ENCODE measurements around the gene ADGRF3. TPM values are rescaled to one million over a fixed set of nuclear protein-coding genes. Genes with fewer than 3 reads are reported as not detected.

Gene ADGRF3
- total RNA-seq, 4 donors from 2014 or later, result not detected

DNA sequence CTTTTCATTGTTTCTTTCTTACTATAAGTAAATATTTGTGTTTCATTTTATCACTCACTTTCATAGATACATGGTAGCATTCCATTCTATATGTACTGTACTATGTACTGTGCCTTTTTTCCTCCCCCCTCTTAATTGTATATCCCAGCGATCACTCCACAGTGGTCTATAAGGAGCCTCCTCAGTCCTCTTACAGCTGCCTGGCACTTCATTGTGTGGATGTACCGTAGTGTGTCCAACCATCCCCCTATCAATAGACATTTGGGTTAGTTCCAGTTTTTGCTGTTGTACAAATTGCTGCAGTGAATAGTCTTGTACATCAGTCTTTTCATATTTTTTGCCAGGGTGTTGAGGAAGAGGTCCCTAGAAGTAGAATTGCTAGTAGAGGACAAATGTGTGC is 33.7 kb upstream of the ADGRF3 start:
- TF ChIP-seq CTCF (IDR thresholded peaks at IDR 0.05; ENCODE audit: low read depth), result no peak

GRCh38 chr2:26376799-26377198 is 30.2 kb upstream of the ADGRF3 start:
- TF ChIP-seq CTCF (IDR thresholded peaks at IDR 0.05; ENCODE audit: low read depth), result no peak

DNA sequence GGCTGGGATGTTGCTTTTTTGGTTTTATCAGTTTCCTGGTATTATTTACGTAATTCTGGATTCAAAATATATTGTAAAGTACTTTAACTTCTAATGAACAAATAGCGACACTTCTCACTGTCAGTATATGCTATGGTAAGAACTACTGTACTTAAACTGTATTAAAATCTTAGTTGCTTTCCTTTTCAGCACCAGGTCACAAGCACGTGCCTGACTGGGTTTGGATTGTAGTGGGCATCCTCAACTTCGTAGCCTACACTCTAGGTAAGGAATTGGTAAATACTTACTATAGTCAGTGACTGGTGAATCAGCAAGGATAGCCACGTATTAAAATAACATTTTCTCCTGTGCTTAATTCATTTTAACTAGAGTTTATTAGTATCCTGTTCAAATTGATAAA is 20.4 kb upstream of the ADGRF3 start:
- TF ChIP-seq CTCF (IDR thresholded peaks at IDR 0.05; ENCODE audit: low read depth), result no peak

DNA sequence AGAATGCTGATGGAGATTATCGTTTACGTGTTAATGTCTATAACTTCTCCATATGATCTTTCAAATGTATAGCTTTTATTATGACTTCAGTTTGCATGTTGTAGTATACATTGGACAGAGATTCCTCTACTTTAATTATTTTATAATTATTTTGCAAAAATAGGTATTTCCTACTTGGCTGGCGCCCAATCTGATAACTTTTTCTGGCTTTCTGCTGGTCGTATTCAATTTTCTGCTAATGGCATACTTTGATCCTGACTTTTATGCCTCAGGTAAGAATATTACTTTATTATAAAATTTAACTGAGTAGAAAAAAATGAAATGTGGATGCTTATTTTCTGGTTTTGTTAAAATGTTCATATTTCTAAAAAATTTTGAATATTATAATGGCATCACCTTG is 18.1 kb upstream of the ADGRF3 start:
- TF ChIP-seq CTCF (IDR thresholded peaks at IDR 0.05; ENCODE audit: low read depth), result no peak

DNA sequence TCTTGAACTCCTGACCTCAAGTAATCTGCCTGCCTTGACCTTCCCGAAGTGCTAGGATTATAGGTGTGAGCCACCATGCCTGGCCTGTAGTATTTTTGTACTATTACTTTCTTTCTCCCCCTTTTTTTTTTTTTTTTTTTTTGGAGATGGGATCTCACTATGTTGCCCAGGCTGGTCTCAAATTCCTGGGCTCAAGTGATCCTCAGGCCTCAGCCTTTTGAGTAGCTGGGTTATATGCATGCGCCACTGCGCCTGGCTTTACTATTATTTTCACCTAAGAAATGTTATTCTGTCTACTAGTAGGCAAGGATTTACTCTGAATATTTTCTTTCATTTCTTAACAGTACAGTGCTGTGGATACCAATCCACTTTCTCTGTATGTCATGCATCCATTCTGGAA is 17.4 kb upstream of the ADGRF3 start:
- TF ChIP-seq CTCF (IDR thresholded peaks at IDR 0.05; ENCODE audit: low read depth), result no peak

- TF ChIP-seq CTCF (IDR thresholded peaks at IDR 0.05; ENCODE audit: low read depth), result no peak
These were observed 16.7 kb upstream of the ADGRF3 start for GRCh38 chr2:26363323-26363722.

- TF ChIP-seq CTCF (IDR thresholded peaks at IDR 0.05; ENCODE audit: low read depth), result no peak
These were observed 13.4 kb upstream of the ADGRF3 start for GRCh38 chr2:26359886-26360473.

All from subcutaneous adipose tissue (tissue), 4 donors.